Stimulated activated CD8-positive, alpha-beta memory T cell treated with anti-CD3 and anti-CD28 coated beads, Interleukin-7, amount 100 ng/mL, for 1 hour (primary cell): ENCODE results near the gene FOXF1.

Source experiments
- DNase-seq, 2 donors: peaks; one replicate each; pipeline ENCODE4 v3.0.0-alpha.2; 2020; ENCODE audit warnings: low read depth in 2 of 2

FOXF1 gene

GRCh38 chr16:86516623-86517003 lies 6.3 kb downstream of the FOXF1 start:
- no peak for DNase-seq

- DNase-seq, result no peak
These were observed 6.7 kb downstream of the FOXF1 start for GRCh38 chr16:86517033-86517432.

- no peak for DNase-seq
These were observed 7.4 kb downstream of the FOXF1 start for GRCh38 chr16:86517652-86518258.

GRCh38 chr16:86519007-86519648 lies 8.8 kb downstream of the FOXF1 start:
- no peak for DNase-seq

GRCh38 chr16:86519649-86520316 lies 9.5 kb downstream of the FOXF1 start:
- peak; percentile 14 to 32 for DNase-seq

- DNase-seq, result no peak
These were observed 10.2 kb downstream of the FOXF1 start for GRCh38 chr16:86520317-86521210.

GRCh38 chr16:86521236-86522197 lies 11.2 kb downstream of the FOXF1 start:
- DNase-seq, result no peak

- no peak for DNase-seq
These were observed 12.3 kb downstream of the FOXF1 start for GRCh38 chr16:86522634-86523033.

- DNase-seq, result no peak
These were observed 12.9 kb downstream of the FOXF1 start for GRCh38 chr16:86523166-86523740.

GRCh38 chr16:86524029-86524428 lies 13.7 kb downstream of the FOXF1 start:
- DNase-seq, result no peak

- no peak for DNase-seq
These were observed 15.4 kb downstream of the FOXF1 start for GRCh38 chr16:86525696-86526095.

GRCh38 chr16:86527366-86527765 lies 17.0 kb downstream of the FOXF1 start:
- no peak for DNase-seq

- DNase-seq, result no peak
These were observed 18.0 kb downstream of the FOXF1 start for GRCh38 chr16:86528061-86528929.

GRCh38 chr16:86529160-86529559 lies 18.8 kb downstream of the FOXF1 start:
- DNase-seq, result no peak

- DNase-seq, result no peak
These were observed 20.2 kb downstream of the FOXF1 start for GRCh38 chr16:86530251-86531190.

- no peak for DNase-seq
These were observed 20.8 kb downstream of the FOXF1 start for GRCh38 chr16:86531191-86531545.

- DNase-seq, result no peak
These were observed 21.6 kb downstream of the FOXF1 start for GRCh38 chr16:86531641-86532525.

- no peak for DNase-seq
These were observed 22.1 kb downstream of the FOXF1 start for GRCh38 chr16:86532526-86532815.
